GM12865 (cell line): ENCODE measurements around the gene DIPK1B.

Experiments used
- DNase-seq: peaks from one replicate; pipeline ENCODE4 v3.0.0; 2010; ENCODE audit warnings: low read depth
- H3K4me3 ChIP-seq: 2 replicates; pipeline ENCODE4 v1.5.1; 2011; ENCODE audit warnings: mild to moderate bottlenecking, low read depth, low read length, control low read depth
- TF ChIP-seq, protein P1 (sequence below): IDR thresholded peaks from 2 replicates; pipeline ENCODE4 v1.5.1; 2011; ENCODE audit warnings: low read length, control low read depth, low read depth, inconsistent platforms; ENCODE audit not compliant: insufficient read depth; ENCODE audit errors: missing control alignments

Gene DIPK1B

DNA sequence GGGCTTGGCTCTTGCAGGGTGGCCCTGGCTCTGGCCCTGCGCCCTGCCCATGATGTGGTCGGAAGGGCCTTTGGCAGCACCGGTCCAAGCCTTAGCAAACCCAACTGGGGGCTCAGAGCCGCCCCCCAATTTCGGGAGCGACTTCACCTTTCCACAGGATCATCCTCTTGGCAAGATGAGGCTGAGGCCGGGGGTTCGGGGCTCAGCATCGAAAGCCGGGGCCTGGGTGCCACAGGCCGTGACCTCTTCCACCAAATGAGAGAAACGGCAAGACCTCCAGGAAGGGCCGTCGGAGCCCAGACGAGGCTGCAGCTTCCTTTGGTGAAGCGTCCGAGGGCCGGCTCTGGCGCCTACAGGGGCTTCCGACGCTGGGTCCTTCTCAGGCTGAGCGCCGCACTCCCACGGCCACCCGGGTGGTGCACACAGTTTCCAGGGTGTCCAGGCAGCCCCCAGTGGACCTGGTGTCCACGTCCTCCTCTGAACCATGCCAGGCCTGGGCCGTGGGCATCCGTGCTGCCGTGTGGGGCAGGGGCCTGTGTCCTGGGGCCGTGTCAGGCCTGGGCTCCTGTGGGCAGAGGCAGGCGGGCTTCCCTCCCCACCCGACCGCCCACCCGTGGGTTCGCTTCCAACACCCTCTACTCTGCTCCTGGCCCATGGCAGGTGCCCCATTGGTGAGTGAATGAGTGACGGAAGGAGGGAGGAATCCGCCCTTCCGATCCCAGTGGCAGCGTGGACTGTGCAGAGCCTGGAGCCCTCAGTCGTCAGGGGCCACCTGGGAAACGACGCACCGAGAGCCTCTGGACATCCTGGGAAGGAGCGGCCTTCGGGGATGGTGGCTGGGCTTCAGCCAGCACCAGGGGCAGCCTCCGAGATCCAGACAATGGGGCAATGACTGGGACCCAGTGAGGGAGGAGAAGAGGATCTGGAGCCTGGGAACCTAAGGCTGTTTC, 19.9 kb upstream of the DIPK1B start:
- TF ChIP-seq, protein P1, sequence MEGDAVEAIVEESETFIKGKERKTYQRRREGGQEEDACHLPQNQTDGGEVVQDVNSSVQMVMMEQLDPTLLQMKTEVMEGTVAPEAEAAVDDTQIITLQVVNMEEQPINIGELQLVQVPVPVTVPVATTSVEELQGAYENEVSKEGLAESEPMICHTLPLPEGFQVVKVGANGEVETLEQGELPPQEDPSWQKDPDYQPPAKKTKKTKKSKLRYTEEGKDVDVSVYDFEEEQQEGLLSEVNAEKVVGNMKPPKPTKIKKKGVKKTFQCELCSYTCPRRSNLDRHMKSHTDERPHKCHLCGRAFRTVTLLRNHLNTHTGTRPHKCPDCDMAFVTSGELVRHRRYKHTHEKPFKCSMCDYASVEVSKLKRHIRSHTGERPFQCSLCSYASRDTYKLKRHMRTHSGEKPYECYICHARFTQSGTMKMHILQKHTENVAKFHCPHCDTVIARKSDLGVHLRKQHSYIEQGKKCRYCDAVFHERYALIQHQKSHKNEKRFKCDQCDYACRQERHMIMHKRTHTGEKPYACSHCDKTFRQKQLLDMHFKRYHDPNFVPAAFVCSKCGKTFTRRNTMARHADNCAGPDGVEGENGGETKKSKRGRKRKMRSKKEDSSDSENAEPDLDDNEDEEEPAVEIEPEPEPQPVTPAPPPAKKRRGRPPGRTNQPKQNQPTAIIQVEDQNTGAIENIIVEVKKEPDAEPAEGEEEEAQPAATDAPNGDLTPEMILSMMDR = no peak
- DNase-seq = no peak
- no peak overlapping the region for H3K4me3 ChIP-seq

DNA sequence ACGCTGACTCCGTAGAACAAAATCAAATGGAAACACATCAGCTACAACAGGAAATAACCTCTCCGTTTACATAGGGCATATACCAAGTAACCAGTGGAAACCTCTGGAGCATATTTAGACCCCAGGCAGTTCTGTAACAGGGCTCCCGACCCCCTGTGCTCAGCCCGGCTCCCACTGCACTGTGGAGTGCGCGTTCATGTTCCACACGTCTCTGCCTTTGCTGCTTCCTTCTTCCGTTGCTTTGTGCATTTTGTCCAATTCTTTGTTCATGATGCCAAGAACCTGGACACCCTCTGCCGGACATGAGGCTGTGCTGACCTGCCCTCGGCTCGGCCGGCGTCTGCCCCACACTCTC, 19.3 kb upstream of the DIPK1B start:
- DNase-seq = no peak
- TF ChIP-seq, protein P1 = no peak
- no peak overlapping the region for H3K4me3 ChIP-seq

DNA sequence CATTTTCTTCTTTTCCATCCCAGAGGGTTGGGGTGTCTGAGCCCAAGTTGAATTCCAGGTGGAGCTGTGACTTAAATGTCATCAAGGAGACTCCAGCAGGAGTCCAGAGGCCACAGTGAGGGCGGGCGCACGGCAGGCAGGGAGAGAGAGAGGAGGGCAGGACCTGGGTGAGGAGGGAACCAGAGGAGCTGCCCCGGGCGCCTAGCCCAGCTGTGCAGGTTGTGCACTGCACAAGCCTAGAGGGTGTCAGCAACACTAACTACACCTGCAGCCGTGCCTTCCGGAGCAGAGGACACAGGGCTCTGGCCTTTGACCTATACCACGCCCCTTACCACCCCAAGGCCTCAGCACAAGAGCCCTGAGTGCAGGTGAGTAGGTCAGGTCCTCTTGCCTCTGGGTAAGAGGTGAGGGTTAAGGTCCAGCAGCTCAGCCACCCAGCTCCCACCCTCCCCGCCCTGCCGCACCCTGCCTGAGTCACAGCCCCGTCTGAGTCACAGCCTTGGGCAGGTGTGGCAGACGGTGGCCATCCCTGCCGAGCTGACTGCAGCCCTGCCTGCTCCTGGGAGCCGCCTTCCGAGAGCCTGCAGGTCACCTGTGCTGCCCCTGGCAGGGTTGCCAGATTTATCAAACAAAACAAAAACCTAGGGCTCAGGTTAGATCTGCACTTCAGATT, 18.7 kb upstream of the DIPK1B start:
- no peak for DNase-seq

DNA sequence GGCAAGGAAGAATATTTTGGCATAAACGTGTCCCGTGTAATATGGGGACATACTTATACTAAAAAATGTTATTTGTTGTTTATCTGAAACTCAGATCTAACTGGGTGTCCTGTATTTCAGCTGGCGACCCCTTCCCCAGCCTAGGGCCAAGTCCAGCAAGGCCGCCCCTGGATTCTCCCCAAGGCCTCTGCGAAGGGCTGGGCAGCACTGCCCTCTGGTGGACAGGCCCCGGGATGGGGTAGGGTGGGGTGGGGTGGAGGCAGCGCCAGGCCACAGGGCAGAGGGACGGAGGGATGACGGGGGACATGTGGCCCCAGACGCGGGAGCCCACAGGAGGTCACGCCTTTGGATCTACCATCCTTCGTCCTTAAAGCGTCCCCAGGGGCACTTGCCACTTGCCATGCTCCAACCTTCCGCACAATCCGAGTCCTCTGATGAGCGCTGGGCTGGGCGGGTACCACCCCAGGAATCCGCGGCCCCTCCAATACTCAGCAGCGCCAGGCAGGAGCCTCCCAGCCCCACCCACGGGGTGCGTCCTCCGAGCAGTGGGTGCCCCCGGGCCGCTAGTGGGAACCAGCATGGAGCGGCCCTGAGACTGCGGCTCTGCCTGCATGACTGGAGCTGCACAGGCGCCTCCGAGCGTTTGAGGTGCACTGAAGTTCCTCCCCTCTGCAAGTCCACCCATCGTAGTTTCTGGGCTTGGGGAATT, 18.1 kb upstream of the DIPK1B start:
- TF ChIP-seq, protein P1 = peak; percentile 59
- DNase-seq = peak; percentile 38
- H3K4me3 ChIP-seq = no peak overlapping the region

More for the DNA sequence above, 18.7 kb upstream of the DIPK1B start:
- TF ChIP-seq, protein P1 = no peak
- no peak overlapping the region for H3K4me3 ChIP-seq

DNA sequence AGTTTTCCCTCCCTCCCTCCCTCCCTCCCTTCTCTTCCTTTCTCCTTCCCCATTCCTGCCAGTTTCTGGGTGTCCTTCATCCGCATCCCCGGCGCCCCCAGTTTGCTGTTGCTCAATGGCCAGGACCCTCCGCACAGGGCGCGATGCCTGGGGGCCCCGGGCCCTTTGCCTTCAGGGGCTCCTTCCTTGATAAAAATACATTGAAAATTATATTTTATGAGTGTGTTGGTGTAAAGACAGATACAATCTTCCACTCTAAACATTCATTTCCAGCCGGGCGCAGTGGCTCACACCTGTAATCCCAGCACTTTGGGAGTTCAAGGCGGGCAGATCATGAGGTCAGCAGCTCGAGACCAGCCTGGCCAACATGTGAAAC, 17.5 kb upstream of the DIPK1B start:
- no peak overlapping the region for H3K4me3 ChIP-seq
- TF ChIP-seq, protein P1 = no peak
- DNase-seq = no peak

DNA sequence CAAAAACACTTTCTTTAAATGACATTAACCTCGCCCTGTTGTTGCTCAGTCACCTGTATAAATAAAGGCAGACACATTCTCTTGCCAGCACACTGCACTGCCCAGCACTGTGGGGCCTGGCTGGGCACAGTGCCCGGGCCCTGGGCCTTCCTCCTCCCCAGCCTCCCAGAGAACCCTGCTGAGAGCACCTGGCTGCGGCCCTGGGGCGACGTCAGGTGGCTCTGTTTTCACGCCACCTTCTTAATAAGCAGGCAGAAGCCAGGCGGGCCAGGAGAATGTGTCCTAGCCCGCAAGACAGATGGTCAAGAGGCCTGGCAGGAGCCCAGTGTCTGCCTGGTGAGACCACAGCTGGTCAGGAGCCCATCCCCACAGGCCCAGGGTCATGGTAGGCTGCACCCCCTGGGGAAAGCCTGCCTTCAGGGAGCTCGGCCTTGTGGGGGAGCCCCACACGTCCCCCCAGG, 16.9 kb upstream of the DIPK1B start:
- TF ChIP-seq, protein P1 = no peak
- no peak for DNase-seq
- H3K4me3 ChIP-seq = no peak overlapping the region
